ENCODE results near the gene PHF20.
"Not testable (repeated sequence)": the region's sequence is repeated elsewhere in the genome, so short reads cannot be mapped to it uniquely, and the experiment has no call there.

The PHF20 gene

DNA sequence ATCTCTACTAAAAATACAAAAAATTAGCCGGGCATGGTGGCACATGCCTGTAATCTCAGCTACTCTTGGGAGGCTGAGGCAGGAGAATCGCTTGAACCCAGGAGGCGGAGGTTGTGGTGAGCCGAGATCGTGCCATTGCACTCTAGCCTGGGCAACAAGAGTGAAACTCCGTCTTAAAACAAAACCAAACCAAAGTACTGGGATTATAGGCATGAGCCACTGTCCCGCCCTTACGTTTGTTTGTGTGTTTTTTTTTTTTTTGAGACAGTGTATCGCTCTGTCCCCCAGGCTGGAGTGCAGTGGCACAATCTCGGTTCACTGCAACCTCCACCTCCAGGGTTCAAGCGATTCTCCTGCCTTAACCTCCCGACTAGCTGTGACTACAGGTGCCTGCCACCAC is 12.0 kb downstream of the PHF20 start:
- DNase-seq = not testable (repeated sequence)

- not testable (repeated sequence) for DNase-seq
Measured at GRCh38 chr20:35785541-35785940, 13.7 kb downstream of the PHF20 start.

GRCh38 chr20:35788796-35789195 is 17.0 kb downstream of the PHF20 start:
- no peak for DNase-seq

GRCh38 chr20:35791097-35791496 is 19.3 kb downstream of the PHF20 start:
- DNase-seq = no peak

- peak; percentile 46 for DNase-seq
Measured at GRCh38 chr20:35791821-35792220, 20.0 kb downstream of the PHF20 start.

- DNase-seq = no peak
Measured at GRCh38 chr20:35792740-35793139, 20.9 kb downstream of the PHF20 start.

- DNase-seq = peak; percentile 82
Measured at GRCh38 chr20:35796571-35796970, 24.8 kb downstream of the PHF20 start.

DNA sequence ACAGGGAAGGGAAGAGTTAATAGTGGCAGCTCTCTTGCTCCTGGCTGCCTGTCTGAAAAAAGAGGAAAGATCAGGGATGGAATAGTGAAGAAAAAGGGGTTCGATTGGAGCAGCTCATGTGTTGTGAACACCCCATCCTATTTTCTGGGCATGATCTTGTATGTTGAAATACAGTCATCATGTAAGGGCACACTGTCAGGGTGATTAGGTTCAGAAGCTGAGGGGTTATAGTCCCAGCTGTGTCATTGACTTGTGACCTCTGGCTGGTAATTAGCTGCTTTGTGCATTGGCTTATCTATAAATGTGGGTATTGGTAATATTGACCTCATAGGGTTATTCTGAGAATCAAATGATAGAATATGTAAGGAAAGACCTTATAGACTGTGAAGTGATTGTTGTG is 30.1 kb downstream of the PHF20 start:
- DNase-seq = no peak

DNA sequence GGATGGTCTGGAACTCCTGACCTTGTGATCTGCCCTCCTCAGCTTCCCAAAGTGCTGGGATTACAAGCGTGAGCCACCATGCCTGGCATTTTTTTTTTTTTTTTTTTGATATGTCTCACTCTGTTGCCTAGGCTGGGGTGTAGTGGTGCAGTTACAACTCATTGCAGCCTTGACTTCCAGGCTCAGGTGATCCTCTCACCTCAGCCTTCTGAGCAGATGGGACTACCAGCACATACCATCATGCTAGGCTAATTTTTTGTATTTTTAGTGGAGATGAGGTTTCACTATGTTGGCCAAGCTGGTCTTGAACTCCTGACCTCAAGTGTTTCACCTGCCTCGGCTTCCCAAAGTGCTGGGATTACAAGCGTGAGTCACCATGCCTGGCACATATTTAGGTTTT is 34.3 kb downstream of the PHF20 start:
- DNase-seq = no peak

DNA sequence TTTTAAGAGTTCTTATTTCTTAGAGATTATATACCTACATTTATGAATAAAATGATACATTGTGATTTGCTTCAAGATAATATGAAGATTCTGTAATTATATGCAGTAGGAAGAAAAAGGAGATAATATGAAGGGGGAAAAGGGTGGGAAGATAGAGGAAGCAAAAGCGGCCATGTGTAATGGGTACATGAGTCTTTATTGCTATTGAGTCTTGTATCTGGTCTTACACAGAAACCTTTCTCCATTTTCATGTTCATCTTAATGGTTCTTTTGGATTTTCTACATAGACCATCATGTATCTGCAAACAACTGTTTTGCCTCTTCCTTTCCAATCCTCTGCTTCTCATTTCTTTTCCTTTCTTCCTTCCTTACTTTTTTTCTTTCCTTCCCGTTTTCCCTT is 36.1 kb downstream of the PHF20 start:
- no peak for DNase-seq

GRCh38 chr20:35820715-35821114 is 48.9 kb downstream of the PHF20 start:
- DNase-seq = no peak

GRCh38 chr20:35821807-35822242 is 50.0 kb downstream of the PHF20 start:
- no peak for DNase-seq

GRCh38 chr20:35823147-35823546 is 51.3 kb downstream of the PHF20 start:
- DNase-seq = peak; percentile 33

DNA sequence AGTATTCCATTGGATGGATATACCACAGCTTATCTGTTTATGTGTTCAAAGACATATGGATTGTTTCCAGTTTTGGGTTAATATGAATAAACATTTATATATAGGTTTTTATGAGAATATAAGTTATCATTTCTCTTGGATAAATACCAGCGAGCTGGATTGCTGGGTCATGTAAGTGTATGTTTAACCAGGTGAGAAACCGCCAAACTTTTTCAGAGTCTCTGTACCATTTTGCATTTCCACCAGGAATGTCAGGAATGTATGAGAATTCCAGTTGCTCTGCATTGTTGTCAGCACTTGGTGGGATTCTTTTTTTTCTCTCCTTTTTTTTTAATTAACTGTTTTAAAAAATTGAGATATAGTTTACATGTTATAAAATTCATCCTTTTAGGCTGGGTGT is 52.1 kb downstream of the PHF20 start:
- DNase-seq = no peak

GRCh38 chr20:35826397-35826998 is 54.7 kb downstream of the PHF20 start:
- peak; percentile 67 for DNase-seq

DNA sequence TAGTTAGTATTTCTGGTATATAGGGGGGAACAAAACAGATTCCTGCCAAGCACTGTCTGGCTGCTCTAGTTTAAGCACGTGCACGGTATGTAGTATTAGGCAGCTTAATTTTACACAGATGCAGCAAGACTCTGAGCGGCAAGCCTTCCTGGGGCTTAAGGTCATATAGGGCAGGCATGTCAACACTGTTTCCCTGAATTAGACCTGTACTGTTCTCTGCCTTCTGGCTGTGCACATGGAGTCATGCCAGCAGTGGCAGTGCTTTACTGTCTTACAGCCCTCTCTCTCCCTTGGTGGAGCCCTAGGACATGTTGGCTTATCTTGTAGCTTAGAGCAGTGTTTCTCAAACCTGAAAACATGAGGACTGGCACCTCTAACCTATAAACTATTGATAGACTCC is 56.6 kb downstream of the PHF20 start:
- DNase-seq = peak; percentile 72

DNA sequence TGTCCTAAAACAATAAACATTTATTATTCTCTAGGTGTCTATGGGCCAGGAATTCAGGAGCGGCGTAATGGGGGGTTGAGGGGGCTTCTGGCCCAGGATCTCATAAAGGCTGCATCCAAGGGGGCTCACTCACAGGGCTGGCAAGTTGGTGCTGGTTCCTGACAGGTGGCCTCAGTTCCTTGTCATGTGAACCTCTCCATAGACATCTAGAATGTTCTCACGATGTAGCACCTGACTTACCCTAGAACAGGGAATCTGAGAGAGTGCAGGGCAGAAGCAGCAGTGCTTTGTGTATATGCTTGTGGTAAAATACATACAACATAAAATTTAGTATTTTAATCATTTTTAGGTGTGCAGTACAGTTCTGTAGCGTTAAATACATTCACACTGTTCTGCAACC is 57.1 kb downstream of the PHF20 start:
- DNase-seq = no peak

- DNase-seq = no peak
Measured at GRCh38 chr20:35830264-35830663, 58.4 kb downstream of the PHF20 start.

DNA sequence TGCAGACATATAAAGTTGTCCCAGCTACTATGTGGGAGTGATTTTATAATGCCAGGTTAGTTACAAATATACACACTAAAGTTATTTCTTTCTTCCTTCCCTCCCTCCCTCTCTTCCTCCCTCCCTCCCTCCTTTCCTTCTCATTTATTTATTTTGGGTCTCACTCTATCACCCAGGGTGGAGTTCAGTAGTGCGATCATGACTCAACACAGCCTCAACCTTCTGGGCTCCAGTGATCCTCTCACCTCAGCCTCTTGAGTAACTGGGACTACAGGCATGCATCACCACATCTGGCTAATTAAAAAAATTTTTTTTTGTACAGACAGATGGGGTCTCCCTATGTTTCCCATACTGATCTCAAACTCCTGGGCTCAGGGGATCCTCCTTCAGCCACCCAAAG is 59.2 kb downstream of the PHF20 start:
- no peak for DNase-seq

- DNase-seq = no peak
Measured at GRCh38 chr20:35831971-35832370, 60.2 kb downstream of the PHF20 start.

DNA sequence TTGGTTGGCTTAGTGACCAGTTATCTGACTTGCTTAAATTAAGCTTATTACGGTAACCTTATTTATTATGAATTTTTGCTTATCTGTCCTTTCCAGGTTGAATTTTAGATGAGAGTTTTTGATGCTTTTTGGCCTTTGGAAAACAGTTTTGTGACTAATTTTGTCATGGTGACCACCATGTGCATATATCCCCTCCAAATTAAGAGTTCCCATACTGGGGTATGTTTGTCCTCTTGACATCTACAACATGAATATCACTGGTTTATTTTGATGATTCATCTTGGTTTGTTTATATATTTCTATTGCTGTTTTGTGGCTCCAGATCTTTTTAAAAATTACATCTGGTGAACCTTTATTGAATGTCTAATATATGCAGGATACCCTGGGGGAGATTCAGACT is 61.4 kb downstream of the PHF20 start:
- DNase-seq = peak; percentile 55

DNA sequence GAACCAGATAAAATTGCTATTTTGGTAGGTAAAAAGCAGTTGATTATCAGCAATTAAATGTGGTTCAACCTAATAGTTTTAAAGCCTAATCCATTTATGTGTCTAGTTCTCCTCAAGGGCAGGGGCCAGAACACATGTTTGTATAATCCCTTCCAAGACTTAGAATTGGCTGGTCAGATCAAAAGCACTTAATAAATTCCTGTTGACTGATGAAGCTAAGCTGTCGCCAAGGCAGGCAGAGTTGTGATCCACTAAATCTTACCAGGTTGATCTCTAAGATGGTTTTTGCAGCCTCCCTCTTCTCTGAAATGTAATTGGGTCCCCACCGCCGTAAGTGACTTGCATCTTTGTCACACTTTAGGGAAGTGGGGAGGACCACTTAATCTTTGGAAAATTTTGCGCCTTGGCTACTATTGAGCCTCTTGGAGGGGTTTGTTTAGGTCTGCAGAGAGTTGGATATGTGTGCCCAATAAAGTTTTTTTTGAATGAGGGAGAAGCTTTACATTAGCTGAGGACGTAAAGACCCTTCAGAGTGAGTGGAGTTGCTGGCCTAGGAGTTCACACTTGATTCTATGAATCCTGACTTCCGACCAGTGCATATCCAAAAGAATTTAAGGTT is 65.9 kb downstream of the PHF20 start:
- DNase-seq = no peak

- no peak for DNase-seq
Measured at GRCh38 chr20:35838205-35838604, 66.4 kb downstream of the PHF20 start.

GRCh38 chr20:35839904-35840303 is 68.1 kb downstream of the PHF20 start:
- no peak for DNase-seq

- DNase-seq = no peak
Measured at GRCh38 chr20:35840421-35840820, 68.6 kb downstream of the PHF20 start.

Data from hematopoietic multipotent progenitor cell treated with erythropoietin and hydrocortisone succinate and interleukin-3 and kit ligand, for 6 days (in vitro differentiated cells).